ENCODE results near the gene CALM3. TPM values are rescaled to one million over a fixed set of nuclear protein-coding genes. Genes with fewer than 3 reads are reported as not detected.
"Not testable (repeated sequence)": the region's sequence is repeated elsewhere in the genome, so short reads cannot be mapped to it uniquely, and the experiment has no call there.

Gene CALM3
- total RNA-seq, 3 donors from 2014 or later = 241 to 325 (median 252) TPM

- DNase-seq = no peak
- no peak overlapping the region for H3K4me3 ChIP-seq
- ATAC-seq = no peak
- no peaks in the 10 kb centered on the region for H3K4me1 ChIP-seq (ENCODE audit: low read depth)
- TF ChIP-seq CTCF (IDR thresholded peaks at IDR 0.05) = no peak
- intact Hi-C loops (cut with DNase I, micrococcal nuclease) = no loop called here
- H3K9me3 ChIP-seq = no peaks in the 10 kb centered on the region
- no peaks in the 10 kb centered on the region for H3K36me3 ChIP-seq (ENCODE audit: low read depth)
Observed at GRCh38 chr19:46623915-46624502, 22.9 kb downstream of the CALM3 start.

GRCh38 chr19:46624958-46625661, 24.0 kb downstream of the CALM3 start, which contains the start of gene PTGIR:
PTGIR (minus strand) TSS chr19:46625089; CDS start chr19:46624225, 864 bp downstream.
- Histone ChIP-seq H3K4me3 (no peak within 1 kb of the TSS), H3K9me3 (no peaks in the 10 kb centered on the region), H3K4me1 (ENCODE audit: low read depth) (no peaks in the 10 kb centered on the region), H3K36me3 (ENCODE audit: low read depth) (no peaks in the 10 kb centered on the region)
- peak in 2 of 3 donors; percentile 46 to 68 for DNase-seq
- ATAC-seq = peak; percentile 47
- intact Hi-C loops (cut with DNase I, micrococcal nuclease) = no loop called here
- TF ChIP-seq CTCF (IDR thresholded peaks at IDR 0.05) = no peak

GRCh38 chr19:46625731-46626130, 24.6 kb downstream of the CALM3 start:
- H3K9me3 ChIP-seq = no peaks in the 10 kb centered on the region
- intact Hi-C loops (cut with DNase I, micrococcal nuclease) = no loop called here
- no peaks in the 10 kb centered on the region for H3K36me3 ChIP-seq (ENCODE audit: low read depth)
- H3K4me3 ChIP-seq = no peak overlapping the region
- TF ChIP-seq CTCF (IDR thresholded peaks at IDR 0.05) = no peak
- H3K4me1 ChIP-seq (ENCODE audit: low read depth) = no peaks in the 10 kb centered on the region
- DNase-seq (no peak), ATAC-seq (no peak)

- Histone ChIP-seq H3K9me3 (no peaks in the 10 kb centered on the region), H3K4me1 (ENCODE audit: low read depth) (no peaks in the 10 kb centered on the region), H3K4me3 (no peak overlapping the region), H3K36me3 (ENCODE audit: low read depth) (no peaks in the 10 kb centered on the region)
- ATAC-seq (no peak), DNase-seq (no peak)
- intact Hi-C loops (cut with DNase I, micrococcal nuclease) = no loop called here
- TF ChIP-seq CTCF (IDR thresholded peaks at IDR 0.05) = no peak
Observed at GRCh38 chr19:46626446-46626845, 25.3 kb downstream of the CALM3 start.

GRCh38 chr19:46628970-46629369, 27.8 kb downstream of the CALM3 start:
- H3K4me1 ChIP-seq (ENCODE audit: low read depth); H3K4me3 ChIP-seq; H3K9me3 ChIP-seq; DNase-seq; intact Hi-C loops (cut with DNase I, micrococcal nuclease); H3K36me3 ChIP-seq (ENCODE audit: low read depth); ATAC-seq: not testable (repeated sequence)

- no peak for ATAC-seq
- H3K4me1 ChIP-seq (ENCODE audit: low read depth) = peaks cover 10% of the 10 kb centered on the region
- no peak overlapping the region for H3K4me3 ChIP-seq
- H3K36me3 ChIP-seq (ENCODE audit: low read depth) = no peaks in the 10 kb centered on the region
- intact Hi-C loops (cut with DNase I, micrococcal nuclease) = no loop called here
- TF ChIP-seq CTCF (IDR thresholded peaks at IDR 0.05) = no peak
- no peaks in the 10 kb centered on the region for H3K9me3 ChIP-seq
- no peak for DNase-seq
Observed at GRCh38 chr19:46629546-46630025, 28.5 kb downstream of the CALM3 start.

Data from mucosa of descending colon (tissue), 3 donors.